CD4-positive, alpha-beta T cell treated with Interferon gamma for 1 hour (primary cell): ENCODE data around the gene NME9.
"Not testable (repeated sequence)": the region's sequence is repeated elsewhere in the genome, so short reads cannot be mapped to it uniquely, and the experiment has no call there.

ENCODE experiments used
- DNase-seq: peaks from one replicate; pipeline ENCODE4 v3.0.0-alpha.2; 2020

Gene NME9

GRCh38 chr3:138329127-138329983 lies at the start of gene NME9:
Gene NME9, minus strand, starts transcription at chr3:138329851. Its CDS starts 516 bp downstream, at chr3:138329335.
- DNase-seq = peak; percentile 93

- DNase-seq = no peak
Measured at GRCh38 chr3:138378990-138379389, 49.3 kb upstream of the NME9 start.

GRCh38 chr3:138378331-138378730 lies 48.7 kb upstream of the NME9 start:
- no peak for DNase-seq

GRCh38 chr3:138377804-138378203 lies 48.2 kb upstream of the NME9 start:
- no peak for DNase-seq

- DNase-seq = not testable (repeated sequence)
Measured at GRCh38 chr3:138377212-138377611, 47.6 kb upstream of the NME9 start.

- DNase-seq = no peak
Measured at GRCh38 chr3:138376663-138377062, 47.0 kb upstream of the NME9 start.

- no peak for DNase-seq
Measured at GRCh38 chr3:138375447-138375846, 45.8 kb upstream of the NME9 start.

GRCh38 chr3:138374573-138375134 lies 45.0 kb upstream of the NME9 start:
- no peak for DNase-seq

GRCh38 chr3:138373736-138374094 lies 44.1 kb upstream of the NME9 start:
- no peak for DNase-seq

- DNase-seq = no peak
Measured at GRCh38 chr3:138373087-138373735, 43.6 kb upstream of the NME9 start.

GRCh38 chr3:138371070-138371965 lies 41.7 kb upstream of the NME9 start:
- peak; percentile 31 for DNase-seq

- DNase-seq = no peak
Measured at GRCh38 chr3:138370321-138370720, 40.7 kb upstream of the NME9 start.

- DNase-seq = no peak
Measured at GRCh38 chr3:138369151-138369900, 39.7 kb upstream of the NME9 start.

GRCh38 chr3:138367911-138368310 lies 38.3 kb upstream of the NME9 start:
- DNase-seq = peak; percentile 60

- no peak for DNase-seq
Measured at GRCh38 chr3:138367326-138367850, 37.7 kb upstream of the NME9 start.

GRCh38 chr3:138366006-138366759 lies 36.5 kb upstream of the NME9 start:
- DNase-seq = no peak

- no peak for DNase-seq
Measured at GRCh38 chr3:138365253-138365555, 35.6 kb upstream of the NME9 start.

- no peak for DNase-seq
Measured at GRCh38 chr3:138364356-138365252, 35.0 kb upstream of the NME9 start.

- no peak for DNase-seq
Measured at GRCh38 chr3:138363322-138363721, 33.7 kb upstream of the NME9 start.

GRCh38 chr3:138362538-138362937 lies 32.9 kb upstream of the NME9 start:
- DNase-seq = no peak
